ENCODE measurements around the gene MRFAP1L1. TPM values are rescaled to one million over a fixed set of nuclear protein-coding genes. Genes with fewer than 3 reads are reported as not detected.

The MRFAP1L1 gene
- polyA plus RNA-seq, 3 donors = 7.6 to 19.1 (median 13.8) TPM

DNA sequence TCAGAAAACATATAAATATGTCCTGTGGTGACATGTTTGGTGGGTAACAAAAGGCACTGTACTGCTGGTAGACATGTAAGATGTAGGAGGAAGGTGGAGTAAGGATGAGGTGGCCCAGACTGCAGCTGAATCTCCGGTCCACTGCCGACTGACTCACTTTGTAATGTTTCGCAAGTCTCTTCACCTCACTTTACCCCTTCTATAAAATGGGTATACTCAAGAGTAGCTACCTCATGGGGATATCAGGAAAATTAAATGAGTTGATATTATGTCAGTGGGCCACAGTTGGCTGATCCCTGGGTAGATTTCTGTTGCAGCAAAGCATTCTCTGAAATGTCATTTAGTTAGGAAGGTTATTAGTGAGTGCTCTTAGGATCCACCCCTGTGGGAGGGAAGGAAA is 47.1 kb downstream of the MRFAP1L1 start:
- Histone ChIP-seq H3K9ac (ENCODE audit: insufficient read depth, low read length, poor library complexity, severe bottlenecking) (no peak overlapping the region), H3K4me1 (ENCODE audit: control insufficient read depth in 1 of 2, insufficient read depth in 2 of 2, low read length in 2 of 2) (peaks cover 9 to 19% of the 10 kb centered on the region in 2 donors), H3K79me2 (ENCODE audit: insufficient read depth, low read length) (no peaks in the 10 kb centered on the region), H3K36me3 (replicated peaks in 1 of 2; ENCODE audit: control insufficient read depth in 1 of 2, insufficient read depth in 2 of 2, low read length in 2 of 2) (no peaks in the 10 kb centered on the region), H3K4me2 (replicated peaks; ENCODE audit: extremely low read depth, low read length, poor library complexity, severe bottlenecking) (no peak overlapping the region), H3K27ac (ENCODE audit: low read depth in 1 of 2, low read length in 2 of 2) (no peak overlapping the region), H3K9me3 (replicated peaks in 1 of 2; ENCODE audit: control insufficient read depth in 1 of 2, insufficient read depth in 1 of 2, low read length in 2 of 2) (peaks cover 0 to 7% of the 10 kb centered on the region in 2 donors), H3K4me3 (replicated peaks in 1 of 3; ENCODE audit: low read depth in 2 of 3, low read length in 3 of 3) (no peak overlapping the region), H2AFZ (ENCODE audit: insufficient read depth, low read depth, low read length, poor library complexity, severe bottlenecking) (no peak overlapping the region), H3K27me3 (ENCODE audit: control insufficient read depth in 2 of 2, insufficient read depth in 2 of 2, low read length in 2 of 2) (peaks cover 49 to 78% of the 10 kb centered on the region in 2 donors), H4K20me1 (ENCODE audit: insufficient read depth, low read length) (no peaks in the 10 kb centered on the region)
- DNase-seq = no peak
- H3K27me3 Mint-ChIP-seq (ENCODE audit: low read depth in 3 of 3) = peaks cover 0 to 63% (median 59%) of the 10 kb centered on the region in 3 donors
- no peak overlapping the region for H3K27ac Mint-ChIP-seq
- H3K9me3 Mint-ChIP-seq = peaks cover 0 to 18% (median 4%) of the 10 kb centered on the region in 7 donors
- no CpG with 5 or more reads among the region's 3 CpGs for WGBS (ENCODE audit: insufficient coverage)
- peak overlapping the region in 1 of 2 donors; percentile 70 for H3K4me3 Mint-ChIP-seq
- peaks cover 0 to 5% of the 10 kb centered on the region in 2 donors for H3K36me3 Mint-ChIP-seq
- H3K4me1 Mint-ChIP-seq = peaks cover 12% of the 10 kb centered on the region
- intact Hi-C loops (cut with micrococcal nuclease) = no loop called here
- no peak for TF ChIP-seq CTCF (IDR thresholded peaks at IDR 0.05)

DNA sequence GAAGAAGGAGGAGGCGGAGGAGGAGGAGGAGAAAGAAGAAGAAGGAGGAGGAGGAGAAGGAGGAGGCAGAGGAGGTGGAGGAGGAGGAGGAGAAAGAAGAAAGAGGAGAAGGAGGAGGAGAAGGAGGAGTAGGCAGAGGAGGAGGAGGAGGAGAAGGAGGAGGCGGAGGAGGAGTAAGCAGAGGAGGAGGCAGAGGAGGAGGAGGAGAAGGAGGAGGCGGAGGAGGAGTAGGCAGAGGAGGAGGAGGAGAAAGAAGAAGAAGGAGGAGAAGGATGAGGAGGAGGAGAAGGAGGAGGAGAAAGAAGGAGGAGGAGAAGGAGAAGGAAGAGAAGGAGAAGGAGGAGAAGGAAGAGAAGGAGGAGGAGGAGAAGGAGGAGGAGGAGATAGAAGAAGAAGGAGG is 49.2 kb downstream of the MRFAP1L1 start:
- Histone ChIP-seq H3K4me2 (replicated peaks; ENCODE audit: extremely low read depth, low read length, poor library complexity, severe bottlenecking) (no peak overlapping the region), H3K4me3 (replicated peaks in 1 of 3; ENCODE audit: low read depth in 2 of 3, low read length in 3 of 3) (no peak overlapping the region), H2AFZ (ENCODE audit: insufficient read depth, low read depth, low read length, poor library complexity, severe bottlenecking) (no peak overlapping the region), H3K27me3 (ENCODE audit: control insufficient read depth in 2 of 2, insufficient read depth in 2 of 2, low read length in 2 of 2) (peaks cover 49 to 84% of the 10 kb centered on the region in 2 donors), H3K9me3 (replicated peaks in 1 of 2; ENCODE audit: control insufficient read depth in 1 of 2, insufficient read depth in 1 of 2, low read length in 2 of 2) (peaks cover 0 to 7% of the 10 kb centered on the region in 2 donors), H3K36me3 (replicated peaks in 1 of 2; ENCODE audit: control insufficient read depth in 1 of 2, insufficient read depth in 2 of 2, low read length in 2 of 2) (no peaks in the 10 kb centered on the region), H3K4me1 (ENCODE audit: control insufficient read depth in 1 of 2, insufficient read depth in 2 of 2, low read length in 2 of 2) (peaks cover 9 to 19% of the 10 kb centered on the region in 2 donors), H3K79me2 (ENCODE audit: insufficient read depth, low read length) (no peaks in the 10 kb centered on the region), H3K9ac (ENCODE audit: insufficient read depth, low read length, poor library complexity, severe bottlenecking) (no peak overlapping the region), H3K27ac (ENCODE audit: low read depth in 1 of 2, low read length in 2 of 2) (no peak overlapping the region), H4K20me1 (ENCODE audit: insufficient read depth, low read length) (no peaks in the 10 kb centered on the region)
- Mint-ChIP-seq H3K4me3 (peak overlapping the region in 1 of 2 donors; percentile 79), H3K36me3 (peaks cover 0 to 5% of the 10 kb centered on the region in 2 donors), H3K9me3 (peaks cover 0 to 11% (median 2%) of the 10 kb centered on the region in 7 donors), H3K27me3 (ENCODE audit: low read depth in 3 of 3) (peaks cover 0 to 64% (median 59%) of the 10 kb centered on the region in 3 donors), H3K4me1 (peaks cover 12% of the 10 kb centered on the region), H3K27ac (no peak overlapping the region)
- no peak for TF ChIP-seq CTCF (IDR thresholded peaks at IDR 0.05)
- DNase-seq = no peak
- 100% methylated on average over 3 of the region's 3 CpGs for WGBS (ENCODE audit: insufficient coverage)
- intact Hi-C loops (cut with micrococcal nuclease) = no loop called here
